Fibroblast of the conjunctiva (primary cell): Measurements from ENCODE around the gene PKNOX2.

ENCODE experiments used
- DNase-seq: peaks from one replicate; pipeline ENCODE4 v3.0.0-alpha.2; 2010; ENCODE audit warnings: low read depth

Gene PKNOX2

GRCh38 chr11:125314276-125315078 is 149.9 kb downstream of the PKNOX2 start:
- DNase-seq, result no peak

- peak; percentile 5 for DNase-seq
Measured at GRCh38 chr11:125315079-125315740, 150.7 kb downstream of the PKNOX2 start.

GRCh38 chr11:125317416-125317815 is 152.9 kb downstream of the PKNOX2 start:
- DNase-seq, result no peak

- no peak for DNase-seq
Measured at GRCh38 chr11:125319649-125320048, 155.1 kb downstream of the PKNOX2 start.

- DNase-seq, result no peak
Measured at GRCh38 chr11:125320347-125321076, 156.0 kb downstream of the PKNOX2 start.

- DNase-seq, result no peak
Measured at GRCh38 chr11:125322289-125322688, 157.7 kb downstream of the PKNOX2 start.

GRCh38 chr11:125325196-125325595 is 160.6 kb downstream of the PKNOX2 start:
- DNase-seq, result no peak

GRCh38 chr11:125326126-125326525 is 161.6 kb downstream of the PKNOX2 start:
- no peak for DNase-seq

GRCh38 chr11:125327518-125328224 is 163.1 kb downstream of the PKNOX2 start:
- no peak for DNase-seq

- no peak for DNase-seq
Measured at GRCh38 chr11:125328225-125328580, 163.7 kb downstream of the PKNOX2 start.

- no peak for DNase-seq
Measured at GRCh38 chr11:125329786-125330185, 165.2 kb downstream of the PKNOX2 start.

GRCh38 chr11:125330462-125331325 is 166.1 kb downstream of the PKNOX2 start:
- DNase-seq, result no peak

GRCh38 chr11:125331357-125332035 is 166.9 kb downstream of the PKNOX2 start:
- no peak for DNase-seq

- no peak for DNase-seq
Measured at GRCh38 chr11:125332821-125333220, 168.3 kb downstream of the PKNOX2 start.

GRCh38 chr11:125333354-125334073 is 169.0 kb downstream of the PKNOX2 start:
- DNase-seq, result no peak

GRCh38 chr11:125335106-125335505 is 170.6 kb downstream of the PKNOX2 start:
- DNase-seq, result no peak

- DNase-seq, result no peak
Measured at GRCh38 chr11:125337836-125338834, 173.6 kb downstream of the PKNOX2 start.

GRCh38 chr11:125338886-125339811 is 174.6 kb downstream of the PKNOX2 start:
- peak; percentile 47 for DNase-seq
